IPS-18a (cell line): ENCODE data around the gene SNX2.

Experiments used
- H3K27ac ChIP-seq: one replicate; pipeline ENCODE4 v1.5.1; 2013; ENCODE audit warnings: low read length
- H3K27me3 ChIP-seq: one replicate; pipeline ENCODE4 v1.6.1; 2013; ENCODE audit warnings: mild to moderate bottlenecking, low read length; ENCODE audit not compliant: control insufficient read depth, insufficient read depth
- H3K36me3 ChIP-seq: one replicate; pipeline ENCODE4 v1.6.1; 2013; ENCODE audit warnings: low read depth, low read length; ENCODE audit not compliant: control insufficient read depth
- H3K4me1 ChIP-seq: one replicate; pipeline ENCODE4 v1.6.1; 2013; ENCODE audit warnings: low read depth, low read length; ENCODE audit not compliant: control insufficient read depth
- H3K4me3 ChIP-seq: one replicate; pipeline ENCODE4 v1.5.1; 2013; ENCODE audit warnings: low read length
- H3K9ac ChIP-seq: one replicate; pipeline ENCODE4 v1.6.1; 2013; ENCODE audit warnings: mild to moderate bottlenecking, low read length, moderate library complexity
- H3K9me3 ChIP-seq: one replicate; pipeline ENCODE4 v1.6.1; 2013; ENCODE audit warnings: low read depth, low read length; ENCODE audit not compliant: control insufficient read depth

SNX2 gene

GRCh38 chr5:122774519-122774860 is 390 bp upstream of the SNX2 start:
- no peaks in the 10 kb centered on the region for H3K36me3 ChIP-seq
- peaks cover 4% of the 10 kb centered on the region for H3K27me3 ChIP-seq
- no peak overlapping the region for H3K27ac ChIP-seq
- H3K9ac ChIP-seq, result no peak overlapping the region
- H3K4me3 ChIP-seq, result peak overlapping the region; percentile 85
- H3K4me1 ChIP-seq, result peaks cover 10% of the 10 kb centered on the region
- no peaks in the 10 kb centered on the region for H3K9me3 ChIP-seq

- peak overlapping the region; percentile 86 for H3K9ac ChIP-seq
- peaks cover 4% of the 10 kb centered on the region for H3K27me3 ChIP-seq
- H3K4me3 ChIP-seq, result peak overlapping the region; percentile 85
- peaks cover 10% of the 10 kb centered on the region for H3K4me1 ChIP-seq
- H3K9me3 ChIP-seq, result no peaks in the 10 kb centered on the region
- H3K27ac ChIP-seq, result peak overlapping the region; percentile 40
- H3K36me3 ChIP-seq, result no peaks in the 10 kb centered on the region
Observed at GRCh38 chr5:122775550-122776542, 966 bp downstream of the SNX2 start.

GRCh38 chr5:122778157-122778556 is 3.3 kb downstream of the SNX2 start:
- Histone ChIP-seq H3K4me1 (peaks cover 10% of the 10 kb centered on the region), H3K9ac (no peak overlapping the region), H3K27me3 (peaks cover 4% of the 10 kb centered on the region), H3K36me3 (no peaks in the 10 kb centered on the region), H3K4me3 (no peak overlapping the region), H3K27ac (no peak overlapping the region), H3K9me3 (no peaks in the 10 kb centered on the region)

- Histone ChIP-seq H3K4me3 (no peak overlapping the region), H3K4me1 (peaks cover 10% of the 10 kb centered on the region), H3K9me3 (no peaks in the 10 kb centered on the region), H3K27ac (no peak overlapping the region), H3K27me3 (no peaks in the 10 kb centered on the region), H3K9ac (no peak overlapping the region), H3K36me3 (no peaks in the 10 kb centered on the region)
Observed at GRCh38 chr5:122779451-122779850, 4.6 kb downstream of the SNX2 start.

GRCh38 chr5:122780296-122780695 is 5.4 kb downstream of the SNX2 start:
- H3K9ac ChIP-seq, result no peak overlapping the region
- no peaks in the 10 kb centered on the region for H3K36me3 ChIP-seq
- no peak overlapping the region for H3K4me3 ChIP-seq
- H3K27ac ChIP-seq, result no peak overlapping the region
- H3K9me3 ChIP-seq, result no peaks in the 10 kb centered on the region
- H3K27me3 ChIP-seq, result no peaks in the 10 kb centered on the region
- H3K4me1 ChIP-seq, result peaks cover 10% of the 10 kb centered on the region

- H3K9ac ChIP-seq, result no peak overlapping the region
- H3K36me3 ChIP-seq, result no peaks in the 10 kb centered on the region
- no peak overlapping the region for H3K27ac ChIP-seq
- no peaks in the 10 kb centered on the region for H3K27me3 ChIP-seq
- no peaks in the 10 kb centered on the region for H3K9me3 ChIP-seq
- H3K4me1 ChIP-seq, result peaks cover 6% of the 10 kb centered on the region
- H3K4me3 ChIP-seq, result no peak overlapping the region
Observed at GRCh38 chr5:122781465-122781864, 6.6 kb downstream of the SNX2 start.

GRCh38 chr5:122785294-122785693 is 10.4 kb downstream of the SNX2 start:
- Histone ChIP-seq H3K36me3 (no peaks in the 10 kb centered on the region), H3K4me3 (no peak overlapping the region), H3K9ac (no peak overlapping the region), H3K4me1 (peaks cover 9% of the 10 kb centered on the region), H3K9me3 (no peaks in the 10 kb centered on the region), H3K27me3 (no peaks in the 10 kb centered on the region), H3K27ac (no peak overlapping the region)

- Histone ChIP-seq H3K4me3 (no peak overlapping the region), H3K9ac (no peak overlapping the region), H3K4me1 (peaks cover 9% of the 10 kb centered on the region), H3K27ac (no peak overlapping the region), H3K9me3 (no peaks in the 10 kb centered on the region), H3K36me3 (no peaks in the 10 kb centered on the region), H3K27me3 (no peaks in the 10 kb centered on the region)
Observed at GRCh38 chr5:122788371-122788770, 13.5 kb downstream of the SNX2 start.

GRCh38 chr5:122788996-122789395 is 14.1 kb downstream of the SNX2 start:
- Histone ChIP-seq H3K4me3 (no peak overlapping the region), H3K4me1 (peaks cover 9% of the 10 kb centered on the region), H3K9ac (peak overlapping the region; percentile 13), H3K36me3 (no peaks in the 10 kb centered on the region), H3K9me3 (no peaks in the 10 kb centered on the region), H3K27me3 (no peaks in the 10 kb centered on the region), H3K27ac (no peak overlapping the region)

GRCh38 chr5:122789461-122790171 is 14.7 kb downstream of the SNX2 start:
- Histone ChIP-seq H3K27me3 (no peaks in the 10 kb centered on the region), H3K9me3 (no peaks in the 10 kb centered on the region), H3K36me3 (no peaks in the 10 kb centered on the region), H3K9ac (peak overlapping the region; percentile 13), H3K4me3 (no peak overlapping the region), H3K27ac (no peak overlapping the region), H3K4me1 (peaks cover 9% of the 10 kb centered on the region)

- Histone ChIP-seq H3K27ac (no peak overlapping the region), H3K4me1 (peaks cover 9% of the 10 kb centered on the region), H3K36me3 (no peaks in the 10 kb centered on the region), H3K9ac (no peak overlapping the region), H3K4me3 (no peak overlapping the region), H3K27me3 (no peaks in the 10 kb centered on the region), H3K9me3 (no peaks in the 10 kb centered on the region)
Observed at GRCh38 chr5:122790354-122791103, 15.6 kb downstream of the SNX2 start.
